NCI-H187 treated with DMSO at 0.1 percent for 48 hours (cell line): ENCODE results near the gene ATP6V1A.

Experiments used
- DNase-seq: peaks from one replicate; lab custom pipeline; 2025; lab: John Stamatoyannopoulos, UW

ATP6V1A gene

GRCh38 chr3:113747283-113748046, 630 bp downstream of the ATP6V1A start:
- no peak for DNase-seq

- DNase-seq = no peak
These were observed 4.3 kb downstream of the ATP6V1A start for GRCh38 chr3:113751141-113751540.

- DNase-seq = no peak
These were observed 6.6 kb downstream of the ATP6V1A start for GRCh38 chr3:113753376-113753985.

GRCh38 chr3:113754494-113755159, 7.8 kb downstream of the ATP6V1A start:
- no peak for DNase-seq

GRCh38 chr3:113758389-113759024, 11.7 kb downstream of the ATP6V1A start:
- DNase-seq = no peak

- DNase-seq = no peak
These were observed 17.9 kb downstream of the ATP6V1A start for GRCh38 chr3:113764698-113765097.

GRCh38 chr3:113769551-113769950, 22.7 kb downstream of the ATP6V1A start:
- no peak for DNase-seq

GRCh38 chr3:113771993-113772392, 25.2 kb downstream of the ATP6V1A start:
- no peak for DNase-seq

GRCh38 chr3:113773381-113773780, 26.5 kb downstream of the ATP6V1A start:
- DNase-seq = no peak

GRCh38 chr3:113775516-113775915, 28.7 kb downstream of the ATP6V1A start:
- no peak for DNase-seq

GRCh38 chr3:113776564-113776963, 29.7 kb downstream of the ATP6V1A start:
- no peak for DNase-seq

- DNase-seq = no peak
These were observed 36.6 kb downstream of the ATP6V1A start for GRCh38 chr3:113783463-113783862.

GRCh38 chr3:113783980-113784379, 37.1 kb downstream of the ATP6V1A start:
- DNase-seq = no peak

GRCh38 chr3:113791381-113791780, 44.5 kb downstream of the ATP6V1A start:
- no peak for DNase-seq

GRCh38 chr3:113794526-113794925, 47.7 kb downstream of the ATP6V1A start:
- no peak for DNase-seq

GRCh38 chr3:113795693-113796092, 48.9 kb downstream of the ATP6V1A start:
- no peak for DNase-seq

GRCh38 chr3:113802795-113803455, 56.1 kb downstream of the ATP6V1A start:
- no peak for DNase-seq

GRCh38 chr3:113804661-113805060, 57.8 kb downstream of the ATP6V1A start:
- DNase-seq = no peak

GRCh38 chr3:113805249-113805648, 58.4 kb downstream of the ATP6V1A start:
- DNase-seq = no peak

GRCh38 chr3:113812854-113813253, 66.0 kb downstream of the ATP6V1A start:
- DNase-seq = no peak

GRCh38 chr3:113819866-113820265, 73.0 kb downstream of the ATP6V1A start:
- no peak for DNase-seq

GRCh38 chr3:113825090-113825489, 78.3 kb downstream of the ATP6V1A start:
- no peak for DNase-seq
